Parathyroid adenoma (tissue), 2 donors: ENCODE measurements around the gene TRMT61B.

ENCODE experiments used
- H2AFZ ChIP-seq: fragments of 300-600 bp; sonication (generic); one replicate; pipeline ENCODE4 v1.7.0; 2017; ENCODE audit warnings: antibody characterized with exemption, mild to moderate bottlenecking
- H3K27ac ChIP-seq: fragments of 300-600 bp; sonication (generic); one replicate; pipeline ENCODE4 v1.7.0; 2017
- H3K27me3 ChIP-seq: fragments of 300-600 bp; sonication (generic); one replicate; pipeline ENCODE4 v1.7.0; 2017; ENCODE audit warnings: low read length; ENCODE audit not compliant: control insufficient read depth, insufficient read depth
- H3K36me3 ChIP-seq: fragments of 300-600 bp; sonication (generic); one replicate; pipeline ENCODE4 v1.7.0; 2017; ENCODE audit warnings: low read length; ENCODE audit not compliant: control insufficient read depth, insufficient read depth
- H3K4me1 ChIP-seq: fragments of 300-600 bp; sonication (generic); one replicate; pipeline ENCODE4 v1.7.0; 2017; ENCODE audit warnings: control low read depth
- H3K4me2 ChIP-seq: fragments of 300-600 bp; sonication (generic); one replicate; pipeline ENCODE4 v1.7.0; 2017; ENCODE audit warnings: low read length
- H3K4me3 ChIP-seq: fragments of 300-600 bp; sonication (generic); one replicate; pipeline ENCODE4 v1.7.0; 2017; ENCODE audit warnings: low read depth, low read length
- H3K79me2 ChIP-seq: fragments of 300-600 bp; sonication (generic); one replicate; pipeline ENCODE4 v1.7.0; 2017; ENCODE audit warnings: control low read depth
- H3K9ac ChIP-seq: fragments of 300-600 bp; sonication (generic); one replicate; pipeline ENCODE4 v1.7.0; 2017; ENCODE audit warnings: mild to moderate bottlenecking
- H3K9me3 ChIP-seq: fragments of 300-600 bp; sonication (generic); one replicate; pipeline ENCODE4 v1.7.0; 2017; ENCODE audit warnings: low read length; ENCODE audit not compliant: control insufficient read depth
- TF ChIP-seq, protein P1 (sequence below): fragments of 300-600 bp; sonication (generic); IDR thresholded peaks from one replicate; pipeline ENCODE4 v1.7.0; 2017; ENCODE audit warnings: antibody characterized with exemption, mild to moderate bottlenecking
- donor health status: primary hyperparathyroidism.

The TRMT61B gene

DNA sequence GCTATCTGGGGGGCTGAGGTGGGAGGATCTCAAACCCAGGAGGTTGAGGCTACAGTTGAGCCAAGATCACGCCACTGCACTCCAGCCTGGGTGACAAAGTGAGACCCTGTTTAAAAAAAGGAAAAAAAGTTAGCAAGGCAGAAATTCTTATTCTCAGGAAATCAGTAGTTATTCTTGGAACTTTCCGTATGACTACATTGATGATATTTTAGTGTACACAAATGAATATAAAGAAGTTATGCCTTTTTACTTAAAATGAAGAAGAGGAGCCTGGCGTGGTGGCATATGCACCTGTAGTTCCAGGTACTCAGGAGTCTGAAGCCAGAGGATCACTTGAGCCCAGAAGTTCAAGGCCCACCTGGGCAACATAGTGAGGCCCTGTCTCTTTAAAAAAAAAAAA, 52.1 kb downstream of the TRMT61B start:
- Histone ChIP-seq H3K79me2 (no peaks in the 10 kb centered on the region), H2AFZ (no peak overlapping the region), H3K9me3 (no peaks in the 10 kb centered on the region), H3K4me2 (no peak overlapping the region), H3K9ac (no peak overlapping the region), H3K4me1 (no peaks in the 10 kb centered on the region), H3K36me3 (no peaks in the 10 kb centered on the region), H3K4me3 (no peak overlapping the region), H3K27ac (no peak overlapping the region), H3K27me3 (no peaks in the 10 kb centered on the region)
- TF ChIP-seq, protein P1, sequence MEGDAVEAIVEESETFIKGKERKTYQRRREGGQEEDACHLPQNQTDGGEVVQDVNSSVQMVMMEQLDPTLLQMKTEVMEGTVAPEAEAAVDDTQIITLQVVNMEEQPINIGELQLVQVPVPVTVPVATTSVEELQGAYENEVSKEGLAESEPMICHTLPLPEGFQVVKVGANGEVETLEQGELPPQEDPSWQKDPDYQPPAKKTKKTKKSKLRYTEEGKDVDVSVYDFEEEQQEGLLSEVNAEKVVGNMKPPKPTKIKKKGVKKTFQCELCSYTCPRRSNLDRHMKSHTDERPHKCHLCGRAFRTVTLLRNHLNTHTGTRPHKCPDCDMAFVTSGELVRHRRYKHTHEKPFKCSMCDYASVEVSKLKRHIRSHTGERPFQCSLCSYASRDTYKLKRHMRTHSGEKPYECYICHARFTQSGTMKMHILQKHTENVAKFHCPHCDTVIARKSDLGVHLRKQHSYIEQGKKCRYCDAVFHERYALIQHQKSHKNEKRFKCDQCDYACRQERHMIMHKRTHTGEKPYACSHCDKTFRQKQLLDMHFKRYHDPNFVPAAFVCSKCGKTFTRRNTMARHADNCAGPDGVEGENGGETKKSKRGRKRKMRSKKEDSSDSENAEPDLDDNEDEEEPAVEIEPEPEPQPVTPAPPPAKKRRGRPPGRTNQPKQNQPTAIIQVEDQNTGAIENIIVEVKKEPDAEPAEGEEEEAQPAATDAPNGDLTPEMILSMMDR: no peak

DNA sequence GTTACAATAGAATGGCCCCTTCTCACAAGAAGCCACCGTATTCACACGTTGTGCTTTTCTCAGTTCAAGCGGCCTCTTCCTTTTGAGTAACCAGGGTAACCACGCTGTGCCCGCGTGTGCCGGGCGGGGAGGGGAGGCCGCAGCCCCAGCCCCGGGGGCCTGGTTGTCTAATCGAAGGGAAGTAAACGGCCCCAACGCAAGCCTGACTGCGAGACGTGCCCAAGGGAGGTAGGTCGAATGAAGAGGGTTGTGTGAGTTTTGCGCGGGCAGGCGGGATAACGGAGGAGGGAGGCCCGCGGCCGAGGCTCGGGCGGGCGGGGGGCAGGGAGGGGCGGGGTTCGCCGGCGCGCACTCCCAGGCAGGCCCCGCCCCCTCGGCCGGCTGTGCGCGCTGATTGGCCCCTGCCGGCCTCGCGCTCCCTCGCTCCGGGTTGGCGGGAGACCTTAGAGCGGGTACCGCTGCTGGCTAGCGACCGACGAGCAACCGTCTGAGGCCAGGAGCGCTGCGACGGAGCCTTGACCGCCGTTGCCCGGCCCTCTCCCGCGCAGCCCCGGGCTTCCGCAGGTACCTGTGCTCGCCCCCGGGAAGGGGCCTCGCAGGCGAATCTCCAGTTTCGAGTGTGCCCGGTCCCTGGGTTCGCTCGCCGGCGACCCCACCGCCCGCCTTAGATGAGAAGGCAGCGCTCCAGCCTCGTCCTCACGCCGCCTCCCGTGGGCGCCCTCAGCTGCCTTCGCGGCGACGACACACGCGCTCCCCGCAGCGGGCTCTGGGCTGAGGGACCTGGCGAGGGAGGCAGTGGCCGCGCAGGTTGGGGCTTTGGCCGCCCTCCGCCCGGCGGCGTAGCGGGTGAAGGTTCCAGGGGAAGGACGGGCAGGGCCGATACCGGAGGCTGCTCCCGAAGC, 59.5 kb downstream of the TRMT61B start, which contains the start of gene SPDYA:
SPDYA (plus strand) TSS at position 451 of the 902 bp plus-strand sequence. CDS start 5,181 bp downstream, outside the sequence.
- Histone ChIP-seq H3K9ac (no peak within 1 kb of the TSS), H3K27ac (no peak within 1 kb of the TSS)

DNA sequence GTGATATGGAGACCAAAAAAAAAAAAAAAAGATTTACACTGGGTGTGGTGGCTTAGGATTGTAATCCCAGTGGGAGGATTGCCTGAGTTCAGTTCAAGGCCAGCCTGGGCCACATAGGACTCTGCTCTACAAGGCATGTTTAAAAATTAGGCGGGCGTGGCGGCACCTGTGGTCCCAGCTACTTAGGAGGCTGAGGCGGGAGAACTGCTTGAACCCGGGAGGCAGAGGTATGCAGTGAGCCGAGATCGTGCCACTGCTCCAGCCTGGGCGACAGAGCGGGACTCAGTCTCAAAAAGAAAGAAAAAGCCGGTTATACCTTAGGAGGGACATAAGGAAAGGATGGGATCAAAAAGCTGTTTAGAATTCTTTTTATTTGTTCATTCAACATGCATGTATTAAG, 60.2 kb downstream of the TRMT61B start:
- H2AFZ ChIP-seq: no peak overlapping the region
- H3K27ac ChIP-seq: no peak overlapping the region
- TF ChIP-seq, protein P1: no peak
- no peaks in the 10 kb centered on the region for H3K79me2 ChIP-seq
- no peaks in the 10 kb centered on the region for H3K9me3 ChIP-seq
- H3K4me3 ChIP-seq: no peak overlapping the region
- no peaks in the 10 kb centered on the region for H3K27me3 ChIP-seq
- H3K36me3 ChIP-seq: no peaks in the 10 kb centered on the region
- H3K4me2 ChIP-seq: no peak overlapping the region
- no peaks in the 10 kb centered on the region for H3K4me1 ChIP-seq
- no peak overlapping the region for H3K9ac ChIP-seq

More for the DNA sequence above, 59.5 kb downstream of the TRMT61B start, which contains the start of gene SPDYA:
- Histone ChIP-seq H3K4me1 (no peaks in the 10 kb centered on the region), H3K4me3 (peak within 1 kb of the TSS; percentile 20), H3K4me2 (peak within 1 kb of the TSS; percentile 45), H3K36me3 (no peaks in the 10 kb centered on the region), H3K79me2 (no peaks in the 10 kb centered on the region), H3K9me3 (no peaks in the 10 kb centered on the region), H2AFZ (peak within 1 kb of the TSS; percentile 62), H3K27me3 (no peaks in the 10 kb centered on the region)
- TF ChIP-seq, protein P1: no peak

DNA sequence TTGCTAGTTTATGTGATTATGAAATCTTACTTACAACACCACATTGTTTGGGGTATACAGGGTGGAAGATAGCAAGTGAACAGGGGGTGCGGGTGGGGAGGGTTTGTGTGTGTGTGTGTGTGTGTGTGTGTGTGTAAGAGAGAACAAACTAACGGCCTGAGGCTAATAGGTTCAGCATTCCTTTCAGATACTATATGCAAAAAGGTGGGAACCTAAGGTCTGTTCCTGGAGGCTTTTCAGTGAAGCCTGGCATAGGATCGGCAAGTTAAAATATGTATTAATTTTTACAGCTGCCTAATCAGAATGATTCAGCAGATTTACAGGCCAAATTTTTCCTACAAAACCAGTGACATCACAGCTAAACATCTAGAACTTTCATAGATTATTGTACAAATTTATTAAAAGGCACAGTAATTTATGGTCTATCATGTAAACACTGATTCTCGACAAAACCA, 67.1 kb downstream of the TRMT61B start:
- TF ChIP-seq, protein P1: no peak
- Histone ChIP-seq H3K79me2 (peaks cover 2% of the 10 kb centered on the region), H3K4me3 (no peak overlapping the region), H3K9me3 (no peaks in the 10 kb centered on the region), H3K4me2 (no peak overlapping the region), H3K27ac (no peak overlapping the region), H2AFZ (no peak overlapping the region), H3K27me3 (no peaks in the 10 kb centered on the region), H3K9ac (no peak overlapping the region), H3K36me3 (no peaks in the 10 kb centered on the region), H3K4me1 (no peaks in the 10 kb centered on the region)
